OCI-LY1 (cell line): ENCODE results near the gene AKR7A2.

Experiments
- H2AFZ ChIP-seq: fragments of 200-600 bp; sonication (generic), shearing (Covaris generic); 2 replicates; pipeline ENCODE4 v1.6.0; 2014; ENCODE audit warnings: antibody characterized with exemption, mild to moderate bottlenecking, low read length
- H3F3A ChIP-seq: fragments of 200-600 bp; sonication (generic), shearing (Covaris generic); 2 replicates; pipeline ENCODE4 v1.6.0; 2014; ENCODE audit warnings: mild to moderate bottlenecking, antibody characterized with exemption, low read length, moderate library complexity; ENCODE audit not compliant: insufficient read depth
- H3K27ac ChIP-seq: fragments of 200-600 bp; sonication (generic); 2 replicates; pipeline ENCODE4 v1.5.1; 2014; ENCODE audit warnings: low read length, mixed run types, mild to moderate bottlenecking, low read depth; ENCODE audit not compliant: poor library complexity, severe bottlenecking
- H3K27me3 ChIP-seq: fragments of 200-600 bp; sonication (generic); 2 replicates; pipeline ENCODE4 v1.6.0; 2014; ENCODE audit warnings: antibody characterized with exemption, mild to moderate bottlenecking, low read length, moderate library complexity; ENCODE audit not compliant: insufficient read depth
- H3K36me3 ChIP-seq: fragments of 200-600 bp; sonication (generic); 2 replicates; pipeline ENCODE4 v1.6.1; 2014; ENCODE audit warnings: mild to moderate bottlenecking, antibody characterized with exemption, low read length, moderate library complexity, mixed read lengths; ENCODE audit not compliant: insufficient read depth
- H3K4me1 ChIP-seq: fragments of 200-600 bp; sonication (generic); 2 replicates; pipeline ENCODE4 v1.5.1; 2014; ENCODE audit warnings: mild to moderate bottlenecking, low read length, moderate library complexity; ENCODE audit not compliant: insufficient read depth, severe bottlenecking
- H3K4me2 ChIP-seq: fragments of 200-600 bp; sonication (generic), shearing (Covaris generic); 2 replicates; pipeline ENCODE4 v1.6.1; 2014; ENCODE audit warnings: low read length
- H3K4me3 ChIP-seq: fragments of 200-600 bp; sonication (generic); 2 replicates; pipeline ENCODE4 v1.5.1; 2014; ENCODE audit warnings: low read length, low read depth, mild to moderate bottlenecking, mixed read lengths; ENCODE audit not compliant: poor library complexity, severe bottlenecking
- H3K79me2 ChIP-seq: fragments of 200-600 bp; shearing (Covaris generic); 2 replicates; pipeline ENCODE4 v1.6.1; 2016; ENCODE audit warnings: mixed run types, low read length, mixed read lengths; ENCODE audit not compliant: insufficient read depth
- H3K9ac ChIP-seq: fragments of 200-600 bp; sonication (generic), shearing (Covaris generic); 2 replicates; pipeline ENCODE4 v1.6.1; 2014; ENCODE audit warnings: mild to moderate bottlenecking, low read length, mixed read lengths
- H3K9me2 ChIP-seq: fragments of 200-600 bp; sonication (generic), shearing (Covaris generic); 2 replicates; pipeline ENCODE4 v1.6.1; 2014; ENCODE audit warnings: low read depth, mild to moderate bottlenecking, low read length, mixed read lengths
- H3K9me3 ChIP-seq: fragments of 200-600 bp; shearing (Covaris generic); 2 replicates; pipeline ENCODE4 v1.6.1; 2014; ENCODE audit warnings: low read length, mixed read lengths
- H4K20me1 ChIP-seq: fragments of 200-600 bp; sonication (generic), shearing (Covaris generic); 2 replicates; pipeline ENCODE4 v1.6.0; 2016; ENCODE audit warnings: mild to moderate bottlenecking, low read length; ENCODE audit not compliant: insufficient read depth
- EZH2 ChIP-seq: fragments of 200-600 bp; sonication (generic), shearing (Covaris generic); IDR thresholded peaks from 2 replicates; pipeline ENCODE4 v1.8.0; 2017; ENCODE audit warnings: borderline replicate concordance, mixed run types, mild to moderate bottlenecking, antibody characterized with exemption, low read length, moderate library complexity, mixed read lengths
- TF ChIP-seq, protein P1 (sequence below): fragments of 200-600 bp; sonication (generic), shearing (Covaris generic); IDR thresholded peaks from 2 replicates; pipeline ENCODE4 v1.5.1; 2017; ENCODE audit warnings: mild to moderate bottlenecking, antibody characterized with exemption, low read length, moderate library complexity, mixed read lengths

The AKR7A2 gene

DNA sequence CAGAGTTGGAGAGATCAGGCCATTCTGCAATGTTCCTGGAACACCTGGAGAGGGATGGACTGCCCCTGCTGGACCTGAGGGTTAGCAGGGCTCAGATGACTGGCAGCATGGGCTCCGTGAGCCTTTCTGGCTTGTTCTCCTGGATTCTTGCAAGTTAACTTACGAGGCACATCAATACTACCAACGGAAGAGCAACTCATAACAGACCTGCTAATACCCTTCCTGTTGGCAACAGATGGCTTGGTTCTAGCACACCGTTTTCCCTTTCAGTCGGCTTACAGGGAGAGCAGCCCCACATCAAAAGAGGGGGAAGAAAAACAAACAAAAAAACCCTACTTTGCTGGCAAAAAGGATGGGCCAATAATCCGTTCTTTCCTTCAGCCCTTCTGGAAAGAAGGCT lies 48.1 kb upstream of the AKR7A2 start:
- no peak overlapping the region for H2AFZ ChIP-seq
- no peak overlapping the region for H3K9ac ChIP-seq
- H3K79me2 ChIP-seq: no peaks in the 10 kb centered on the region
- H4K20me1 ChIP-seq: no peaks in the 10 kb centered on the region
- H3K36me3 ChIP-seq: peaks cover 15% of the 10 kb centered on the region
- no peaks in the 10 kb centered on the region for H3K27me3 ChIP-seq
- H3K9me2 ChIP-seq: no peaks in the 10 kb centered on the region
- H3K4me2 ChIP-seq: no peak overlapping the region
- no peak overlapping the region for H3K4me3 ChIP-seq
- no peaks in the 10 kb centered on the region for H3F3A ChIP-seq
- TF ChIP-seq, protein P1, sequence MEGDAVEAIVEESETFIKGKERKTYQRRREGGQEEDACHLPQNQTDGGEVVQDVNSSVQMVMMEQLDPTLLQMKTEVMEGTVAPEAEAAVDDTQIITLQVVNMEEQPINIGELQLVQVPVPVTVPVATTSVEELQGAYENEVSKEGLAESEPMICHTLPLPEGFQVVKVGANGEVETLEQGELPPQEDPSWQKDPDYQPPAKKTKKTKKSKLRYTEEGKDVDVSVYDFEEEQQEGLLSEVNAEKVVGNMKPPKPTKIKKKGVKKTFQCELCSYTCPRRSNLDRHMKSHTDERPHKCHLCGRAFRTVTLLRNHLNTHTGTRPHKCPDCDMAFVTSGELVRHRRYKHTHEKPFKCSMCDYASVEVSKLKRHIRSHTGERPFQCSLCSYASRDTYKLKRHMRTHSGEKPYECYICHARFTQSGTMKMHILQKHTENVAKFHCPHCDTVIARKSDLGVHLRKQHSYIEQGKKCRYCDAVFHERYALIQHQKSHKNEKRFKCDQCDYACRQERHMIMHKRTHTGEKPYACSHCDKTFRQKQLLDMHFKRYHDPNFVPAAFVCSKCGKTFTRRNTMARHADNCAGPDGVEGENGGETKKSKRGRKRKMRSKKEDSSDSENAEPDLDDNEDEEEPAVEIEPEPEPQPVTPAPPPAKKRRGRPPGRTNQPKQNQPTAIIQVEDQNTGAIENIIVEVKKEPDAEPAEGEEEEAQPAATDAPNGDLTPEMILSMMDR: no peak
- TF ChIP-seq EZH2: no peak
- H3K9me3 ChIP-seq: no peaks in the 10 kb centered on the region
- no peak overlapping the region for H3K27ac ChIP-seq
- no peaks in the 10 kb centered on the region for H3K4me1 ChIP-seq

DNA sequence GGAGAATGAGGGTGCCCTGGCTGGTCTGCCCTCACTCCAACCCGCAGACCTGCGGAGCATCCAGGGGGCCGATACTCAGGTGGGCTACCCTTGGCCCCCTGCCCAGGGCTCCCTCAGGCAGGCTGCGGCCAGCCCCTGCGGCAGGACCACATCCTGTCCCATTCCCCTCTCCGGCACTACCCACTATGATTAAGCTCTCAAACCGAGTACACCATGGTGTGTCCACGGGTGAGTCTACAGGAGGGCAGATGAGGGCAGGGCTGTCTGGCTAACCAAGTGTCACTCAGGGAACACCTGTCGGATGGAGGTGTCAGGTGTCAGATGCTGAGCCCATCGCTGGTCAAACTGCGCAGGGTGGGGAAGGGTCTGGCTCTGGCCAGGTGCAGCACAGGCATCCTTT lies 47.4 kb upstream of the AKR7A2 start:
- Histone ChIP-seq H3F3A (no peaks in the 10 kb centered on the region), H3K79me2 (no peaks in the 10 kb centered on the region), H3K4me3 (no peak overlapping the region), H3K9me2 (no peaks in the 10 kb centered on the region), H3K36me3 (peaks cover 21% of the 10 kb centered on the region), H3K9ac (no peak overlapping the region), H3K27ac (no peak overlapping the region), H4K20me1 (no peaks in the 10 kb centered on the region), H3K9me3 (no peaks in the 10 kb centered on the region), H2AFZ (no peak overlapping the region), H3K27me3 (no peaks in the 10 kb centered on the region), H3K4me2 (no peak overlapping the region), H3K4me1 (no peaks in the 10 kb centered on the region)
- TF ChIP-seq EZH2: no peak
- TF ChIP-seq, protein P1: no peak

DNA sequence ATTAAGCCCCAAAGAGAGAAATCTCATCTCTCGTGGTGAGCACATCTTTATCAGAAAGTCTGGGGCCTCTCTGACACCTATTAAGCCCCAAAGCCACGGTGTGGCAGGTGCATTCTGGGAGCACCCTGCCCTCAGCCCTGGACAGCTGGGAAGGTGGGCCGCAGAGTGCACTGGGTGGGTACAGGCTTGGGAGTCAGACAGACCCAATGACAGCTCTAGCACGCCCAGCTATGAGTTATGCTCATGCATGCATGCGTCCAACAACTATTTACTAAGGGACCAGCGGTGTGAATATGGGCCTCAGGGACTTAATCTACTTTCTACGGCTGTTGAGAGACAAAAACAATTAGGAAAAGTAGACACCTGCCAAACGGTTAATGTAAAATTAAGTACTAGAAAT lies 46.8 kb upstream of the AKR7A2 start:
- TF ChIP-seq, protein P1: no peak
- no peak for TF ChIP-seq EZH2
- peaks cover 21% of the 10 kb centered on the region for H3K36me3 ChIP-seq
- no peak overlapping the region for H3K9ac ChIP-seq
- no peaks in the 10 kb centered on the region for H3K27me3 ChIP-seq
- H3K4me1 ChIP-seq: no peaks in the 10 kb centered on the region
- no peaks in the 10 kb centered on the region for H3K9me3 ChIP-seq
- no peak overlapping the region for H3K27ac ChIP-seq
- H3K4me3 ChIP-seq: no peak overlapping the region
- H2AFZ ChIP-seq: no peak overlapping the region
- H3F3A ChIP-seq: no peaks in the 10 kb centered on the region
- no peaks in the 10 kb centered on the region for H4K20me1 ChIP-seq
- no peaks in the 10 kb centered on the region for H3K9me2 ChIP-seq
- H3K4me2 ChIP-seq: no peak overlapping the region
- H3K79me2 ChIP-seq: no peaks in the 10 kb centered on the region
